GM19467 (cell line): ENCODE data around the gene SERBP1.
"Not testable (repeated sequence)": the region's sequence is repeated elsewhere in the genome, so short reads cannot be mapped to it uniquely, and the experiment has no call there.

ENCODE experiments used
- ATAC-seq: cut with Tn5 transposase; IDR thresholded peaks from one replicate; pipeline ENCODE4 v1.9.1; 2021; ENCODE audit warnings: mild to moderate bottlenecking, moderate library complexity; ENCODE audit not compliant: unreplicated experiment

The SERBP1 gene

GRCh38 chr1:67441183-67441582 is 11.0 kb upstream of the SERBP1 start:
- no peak for ATAC-seq

- ATAC-seq, result no peak
Measured at GRCh38 chr1:67440339-67440738, 10.1 kb upstream of the SERBP1 start.

GRCh38 chr1:67439277-67440029 is 9.3 kb upstream of the SERBP1 start:
- ATAC-seq, result no peak

- no peak for ATAC-seq
Measured at GRCh38 chr1:67437961-67438360, 7.8 kb upstream of the SERBP1 start.

GRCh38 chr1:67436511-67437055 is 6.4 kb upstream of the SERBP1 start:
- ATAC-seq, result no peak

- ATAC-seq, result no peak
Measured at GRCh38 chr1:67434491-67434890, 4.3 kb upstream of the SERBP1 start.

GRCh38 chr1:67433837-67434236 is 3.6 kb upstream of the SERBP1 start:
- ATAC-seq, result no peak

- ATAC-seq, result no peak
Measured at GRCh38 chr1:67432745-67433144, 2.5 kb upstream of the SERBP1 start.

- ATAC-seq, result no peak
Measured at GRCh38 chr1:67431869-67432578, 1.8 kb upstream of the SERBP1 start.

- ATAC-seq, result no peak
Measured at GRCh38 chr1:67431156-67431765, 1.1 kb upstream of the SERBP1 start.

GRCh38 chr1:67429528-67430357 is 459 bp downstream of the SERBP1 start:
- ATAC-seq, result peak; percentile 4

GRCh38 chr1:67429011-67429527 is 1.1 kb downstream of the SERBP1 start:
- ATAC-seq, result no peak

GRCh38 chr1:67427947-67428346 is 2.3 kb downstream of the SERBP1 start:
- ATAC-seq, result no peak

GRCh38 chr1:67427465-67427864 is 2.7 kb downstream of the SERBP1 start:
- no peak for ATAC-seq

- ATAC-seq, result no peak
Measured at GRCh38 chr1:67420835-67421492, 9.2 kb downstream of the SERBP1 start.

GRCh38 chr1:67418839-67419586 is 11.2 kb downstream of the SERBP1 start:
- no peak for ATAC-seq

- not testable (repeated sequence) for ATAC-seq
Measured at GRCh38 chr1:67417733-67418132, 12.5 kb downstream of the SERBP1 start.

GRCh38 chr1:67415041-67415440 is 15.2 kb downstream of the SERBP1 start:
- ATAC-seq, result no peak

- no peak for ATAC-seq
Measured at GRCh38 chr1:67414574-67414973, 15.6 kb downstream of the SERBP1 start.
